Lower leg skin (tissue), 3 donors: ENCODE results near the gene SBNO1.

Experiments
- POLR2A ChIP-seq, 2 donors: fragments of 450-650 bp; IDR thresholded peaks; one replicate each; pipeline ENCODE4 v1.6.1; 2016 to 2017; ENCODE audit warnings: antibody characterized with exemption in 2 of 2, mild to moderate bottlenecking in 1 of 2, moderate library complexity in 1 of 2
- TF ChIP-seq, protein P1 (sequence below), 3 donors: fragments of 450-650 bp; IDR thresholded peaks; one replicate each; pipeline ENCODE4 v1.5.1; 2016; ENCODE audit warnings: antibody characterized with exemption in 3 of 3, mild to moderate bottlenecking in 3 of 3, moderate library complexity in 2 of 3

DNA sequence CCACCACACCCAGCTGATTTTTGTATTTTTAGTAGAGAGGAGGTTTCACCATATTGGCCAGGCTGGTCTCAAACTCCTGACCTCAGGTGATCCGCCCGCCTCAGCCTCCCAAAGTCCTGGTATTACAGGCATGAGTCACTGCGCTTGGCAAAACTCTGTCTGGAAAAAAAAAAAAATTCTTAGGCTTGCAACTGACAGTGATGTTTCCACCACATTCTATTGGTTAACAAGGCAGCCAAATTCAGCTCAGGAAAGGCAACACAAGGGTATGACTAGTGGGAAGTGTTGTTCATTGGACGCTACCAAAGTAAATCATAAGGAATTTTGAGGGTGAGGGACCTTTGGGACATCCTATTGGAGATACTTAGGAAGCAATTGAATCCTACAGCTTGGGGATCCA lies 2.9 kb upstream of the SBNO1 start:
- TF ChIP-seq, protein P1, sequence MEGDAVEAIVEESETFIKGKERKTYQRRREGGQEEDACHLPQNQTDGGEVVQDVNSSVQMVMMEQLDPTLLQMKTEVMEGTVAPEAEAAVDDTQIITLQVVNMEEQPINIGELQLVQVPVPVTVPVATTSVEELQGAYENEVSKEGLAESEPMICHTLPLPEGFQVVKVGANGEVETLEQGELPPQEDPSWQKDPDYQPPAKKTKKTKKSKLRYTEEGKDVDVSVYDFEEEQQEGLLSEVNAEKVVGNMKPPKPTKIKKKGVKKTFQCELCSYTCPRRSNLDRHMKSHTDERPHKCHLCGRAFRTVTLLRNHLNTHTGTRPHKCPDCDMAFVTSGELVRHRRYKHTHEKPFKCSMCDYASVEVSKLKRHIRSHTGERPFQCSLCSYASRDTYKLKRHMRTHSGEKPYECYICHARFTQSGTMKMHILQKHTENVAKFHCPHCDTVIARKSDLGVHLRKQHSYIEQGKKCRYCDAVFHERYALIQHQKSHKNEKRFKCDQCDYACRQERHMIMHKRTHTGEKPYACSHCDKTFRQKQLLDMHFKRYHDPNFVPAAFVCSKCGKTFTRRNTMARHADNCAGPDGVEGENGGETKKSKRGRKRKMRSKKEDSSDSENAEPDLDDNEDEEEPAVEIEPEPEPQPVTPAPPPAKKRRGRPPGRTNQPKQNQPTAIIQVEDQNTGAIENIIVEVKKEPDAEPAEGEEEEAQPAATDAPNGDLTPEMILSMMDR (IDR thresholded peaks at IDR 0.05), result no peak
- no peak for TF ChIP-seq POLR2A (IDR thresholded peaks at IDR 0.05)
